PC-9 (cell line): ENCODE data around the gene HYAL1. TPM values are rescaled to one million over a fixed set of nuclear protein-coding genes. Genes with fewer than 3 reads are reported as not detected.
A peak's percentile ranks its signal among the peaks of the same experiment; 100 is the strongest.

Experiments
- BruUV-seq: library from RNA; stranded (reverse); fragments of 400-500 nt; replicated peaks from 2 replicates; lab custom pipeline; 2021; lab: Mats Ljungman, UMichigan
- CTCF ChIA-PET: fragments of 300-600 bp; sonication (Branson Sonifier 250); formaldehyde crosslinking; loops from one replicate; lab custom pipeline; 2022; ENCODE audit warnings: antibody characterized with exemption; lab: Charles Lee
- POLR2A ChIA-PET: fragments of 300-600 bp; sonication (Branson Sonifier 250); formaldehyde crosslinking; loops from one replicate; lab custom pipeline; 2022; ENCODE audit warnings: antibody characterized with exemption; ENCODE audit not compliant: unreplicated experiment; lab: Charles Lee
- DNase-seq, 2 experiments: peaks; one replicate each; pipeline versions ENCODE4 v3.0.0 to v3.0.0-alpha.2; 2015 to 2022; ENCODE audit warnings: mixed read lengths in 1 of 2
- H2AFZ ChIP-seq: fragments of 200-600 bp; sonication (generic); 2 replicates; pipeline ENCODE4 v1.8.1; 2017; ENCODE audit warnings: antibody characterized with exemption
- H3F3A ChIP-seq: fragments of 200-600 bp; sonication (generic); 2 replicates; pipeline ENCODE4 v1.8.1; 2017; ENCODE audit warnings: antibody characterized with exemption, mild to moderate bottlenecking, low read depth; ENCODE audit not compliant: insufficient read depth
- H3K27ac ChIP-seq: fragments of 200-600 bp; sonication (generic); 2 replicates; pipeline ENCODE4 v1.6.1; 2016; ENCODE audit warnings: mixed run types
- H3K27me3 ChIP-seq: fragments of 200-600 bp; sonication (generic); 2 replicates; pipeline ENCODE4 v1.6.1; 2016; ENCODE audit warnings: low read depth, mixed run types; ENCODE audit not compliant: insufficient read depth
- H3K36me3 ChIP-seq: fragments of 200-600 bp; sonication (generic); 2 replicates; pipeline ENCODE4 v1.6.1; 2016; ENCODE audit warnings: low read depth, mixed run types
- H3K4me1 ChIP-seq: fragments of 200-600 bp; sonication (generic); replicated peaks from 2 replicates; pipeline ENCODE4 v1.6.1; 2016; ENCODE audit warnings: mixed run types; ENCODE audit not compliant: insufficient read depth
- H3K4me2 ChIP-seq: fragments of 200-600 bp; sonication (generic); 2 replicates; pipeline ENCODE4 v1.6.1; 2017; ENCODE audit warnings: mixed run types
- H3K4me3 ChIP-seq: fragments of 200-600 bp; sonication (generic); 2 replicates; pipeline ENCODE4 v1.6.1; 2016; ENCODE audit warnings: mixed run types
- H3K79me2 ChIP-seq: fragments of 200-600 bp; sonication (generic); 2 replicates; pipeline ENCODE4 v1.6.1; 2017; ENCODE audit warnings: low read depth, mixed run types
- H3K9me2 ChIP-seq: fragments of 200-600 bp; sonication (generic); 2 replicates; pipeline ENCODE4 v1.8.1; 2017; ENCODE audit warnings: mild to moderate bottlenecking; ENCODE audit not compliant: insufficient read depth
- H3K9me3 ChIP-seq: fragments of 200-600 bp; sonication (generic); 2 replicates; pipeline ENCODE4 v1.8.1; 2016; ENCODE audit warnings: low read depth; ENCODE audit not compliant: insufficient read depth
- H4K20me1 ChIP-seq: fragments of 200-600 bp; sonication (generic); 2 replicates; pipeline ENCODE4 v1.8.1; 2017; ENCODE audit not compliant: insufficient read depth
- CTCF ChIP-seq: fragments of 200-600 bp; sonication (generic); conservative IDR thresholded peaks from 2 replicates; pipeline ENCODE4 v1.6.1; 2017; ENCODE audit warnings: mixed run types, antibody characterized with exemption, mild to moderate bottlenecking, moderate library complexity
- EZH2 ChIP-seq: fragments of 200-600 bp; sonication (generic); IDR thresholded peaks from 2 replicates; pipeline ENCODE4 v1.8.0; 2017; ENCODE audit warnings: antibody characterized with exemption, low read depth
- intact Hi-C: fragments of 100-400 bp; cut with micrococcal nuclease; formaldehyde crosslinking; loops from one replicate; pipeline ENCODE4 v1.10.0; 2022; ENCODE audit not compliant: unreplicated experiment
- total RNA-seq: library from RNA; stranded (reverse); gene quantifications from 2 replicates; pipeline ENCODE4 v1.2.3, GENCODE V29; 2021

HYAL1 gene
- total RNA-seq, 1 experiment from 2014 or later: 1.9 TPM

DNA sequence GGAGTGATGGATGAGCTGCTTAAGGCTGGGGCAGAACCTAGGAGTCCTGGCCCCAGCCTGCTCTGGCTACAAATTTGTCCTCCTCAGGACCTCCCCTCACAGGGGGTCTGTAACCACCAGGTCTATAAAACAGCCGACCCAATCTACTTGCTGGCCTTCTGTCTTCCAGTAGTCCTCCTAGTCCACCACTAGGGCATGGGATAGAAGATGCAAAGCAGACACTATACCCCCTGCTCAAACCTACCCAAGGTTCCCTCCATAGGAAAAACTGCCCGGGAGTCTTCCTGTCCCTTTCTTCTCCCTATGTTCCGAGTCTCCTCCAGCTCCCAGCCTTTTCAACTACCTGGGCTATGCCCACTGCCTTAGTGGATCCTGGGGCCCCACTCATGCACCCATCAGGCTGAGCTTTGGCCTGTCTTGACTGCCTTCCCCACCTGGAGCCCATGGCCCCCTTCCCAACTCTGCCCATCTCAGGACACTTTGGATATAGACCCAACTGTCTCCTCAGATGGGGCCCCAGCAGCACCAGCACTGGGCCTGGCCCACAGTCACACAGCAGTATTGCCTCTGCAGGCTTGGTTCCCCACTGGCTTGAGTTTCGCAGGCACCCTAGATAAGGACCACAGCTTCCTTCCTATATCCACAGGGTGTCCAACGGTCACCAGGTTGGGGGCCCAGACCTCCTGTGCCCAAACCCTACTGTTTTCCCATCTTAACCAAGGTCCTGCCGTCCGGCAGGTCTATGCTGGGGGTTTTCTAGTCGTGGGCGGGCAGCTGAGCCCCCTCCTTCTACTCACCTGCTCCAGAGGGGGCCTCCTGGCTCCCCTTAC is 5.3 kb downstream of the HYAL1 start:
- CTCF ChIA-PET: no interaction called here
- H3K4me3 ChIP-seq: peak overlapping the region; percentile 95
- H3K9me3 ChIP-seq: no peaks in the 10 kb centered on the region
- TSS peak; percentile 41 for BruUV-seq
- TF ChIP-seq CTCF (no peak), EZH2 (no peak)
- H2AFZ ChIP-seq: no peak overlapping the region
- intact Hi-C loops: loop anchor here (2.0 kb wide), 1 partner anchor 33 kb away; no protein-coding TSS in a partner anchor
- H3K36me3 ChIP-seq: no peaks in the 10 kb centered on the region
- H3K4me1 ChIP-seq: peaks cover 20% of the 10 kb centered on the region
- no peak for DNase-seq
- H3K4me2 ChIP-seq: peak overlapping the region; percentile 94
- H3K27ac ChIP-seq: no peak overlapping the region
- H4K20me1 ChIP-seq: no peaks in the 10 kb centered on the region
- no peaks in the 10 kb centered on the region for H3K27me3 ChIP-seq
- H3K9me2 ChIP-seq: no peaks in the 10 kb centered on the region
- POLR2A ChIA-PET: interaction anchor here (0.6 kb wide), 1 partner anchor 271 kb away, joined by 3 read pairs; the partner anchor contains the start of gene HEMK1
- peaks cover 9% of the 10 kb centered on the region; the same call in 1 of the 2 replicates for H3F3A ChIP-seq
- H3K79me2 ChIP-seq: 0 out of 2 replicates have a peak, but pooled peaks cover 10% of the 10 kb centered on the region

DNA sequence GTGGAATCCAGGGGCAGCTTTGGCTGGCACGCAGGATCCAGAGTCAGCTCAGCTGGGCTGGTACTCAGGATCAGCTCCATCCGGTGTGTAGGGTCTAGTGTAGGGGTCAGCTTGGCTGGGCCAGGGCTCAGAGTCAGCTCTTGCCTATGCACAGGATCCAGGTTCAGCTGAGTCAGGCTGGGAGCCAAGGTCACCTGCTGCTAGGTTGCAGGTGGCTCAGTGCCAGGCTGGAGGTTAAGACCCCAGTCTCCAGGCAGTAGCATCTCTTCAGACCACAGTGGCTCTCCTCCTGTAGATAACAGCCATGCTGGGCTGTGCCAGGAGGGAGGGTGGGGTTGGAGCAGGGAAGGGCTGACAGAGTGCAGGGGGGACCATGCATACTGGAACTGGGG is 6.0 kb downstream of the HYAL1 start:
- Histone ChIP-seq H3K36me3 (no peaks in the 10 kb centered on the region), H3F3A (peaks cover 9% of the 10 kb centered on the region; the same call in 1 of the 2 replicates), H3K9me3 (no peaks in the 10 kb centered on the region), H3K4me2 (no peak overlapping the region), H3K4me3 (no peak overlapping the region), H3K4me1 (peaks cover 26% of the 10 kb centered on the region), H3K27me3 (no peaks in the 10 kb centered on the region), H3K79me2 (0 out of 2 replicates have a peak, but pooled peaks cover 10% of the 10 kb centered on the region), H4K20me1 (no peaks in the 10 kb centered on the region), H2AFZ (no peak overlapping the region), H3K9me2 (no peaks in the 10 kb centered on the region), H3K27ac (no peak overlapping the region)
- DNase-seq: no peak
- no peak for TF ChIP-seq EZH2
- TF ChIP-seq CTCF: no peak
- ChIA-PET CTCF (no interaction called here), POLR2A (interaction anchor here (0.6 kb wide), 1 partner anchor 272 kb away, joined by 3 read pairs; the partner anchor contains the start of gene HEMK1)
- BruUV-seq: no TSS peak
- intact Hi-C loops: no loop called here

- Histone ChIP-seq H4K20me1 (no peaks in the 10 kb centered on the region), H3K27ac (no peak overlapping the region), H3K9me2 (no peaks in the 10 kb centered on the region), H3K9me3 (no peaks in the 10 kb centered on the region), H3K4me3 (no peak overlapping the region), H3K4me2 (no peak overlapping the region), H3F3A (peaks cover 9% of the 10 kb centered on the region; the same call in 1 of the 2 replicates), H3K36me3 (no peaks in the 10 kb centered on the region), H2AFZ (no peak overlapping the region), H3K79me2 (peaks cover 12% of the 10 kb centered on the region), H3K27me3 (no peaks in the 10 kb centered on the region), H3K4me1 (peaks cover 26% of the 10 kb centered on the region)
- ChIA-PET POLR2A (no interaction called here), CTCF (no interaction called here)
- no peak for TF ChIP-seq EZH2
- TF ChIP-seq CTCF: no peak
- no peak for DNase-seq
- no TSS peak for BruUV-seq
- intact Hi-C loops: no loop called here
Observed at GRCh38 chr3:50296721-50297383, 6.5 kb downstream of the HYAL1 start.
